GM18511 (cell line): ENCODE data around the gene ATP1A2.

ENCODE experiments used
- ATAC-seq: cut with Tn5 transposase; IDR thresholded peaks from one replicate; pipeline ENCODE4 v1.9.1; 2021; ENCODE audit warnings: mild to moderate bottlenecking, moderate library complexity; ENCODE audit not compliant: unreplicated experiment

ATP1A2 gene

GRCh38 chr1:160139840-160140239 is 24.3 kb downstream of the ATP1A2 start:
- ATAC-seq = no peak

- no peak for ATAC-seq
Measured at GRCh38 chr1:160143695-160144094, 28.1 kb downstream of the ATP1A2 start.

- no peak for ATAC-seq
Measured at GRCh38 chr1:160144921-160145320, 29.4 kb downstream of the ATP1A2 start.

GRCh38 chr1:160146107-160146506 is 30.5 kb downstream of the ATP1A2 start:
- ATAC-seq = no peak

- ATAC-seq = no peak
Measured at GRCh38 chr1:160148121-160148520, 32.6 kb downstream of the ATP1A2 start.

- ATAC-seq = no peak
Measured at GRCh38 chr1:160149233-160149632, 33.7 kb downstream of the ATP1A2 start.

GRCh38 chr1:160149716-160150115 is 34.2 kb downstream of the ATP1A2 start:
- ATAC-seq = no peak

GRCh38 chr1:160151303-160151702 is 35.7 kb downstream of the ATP1A2 start, which contains the start of gene ATP1A4:
Gene ATP1A4, plus strand, starts transcription at chr1:160151603. Its CDS starts 438 bp downstream, at chr1:160152041.
- ATAC-seq = no peak

GRCh38 chr1:160154790-160155189 is 39.2 kb downstream of the ATP1A2 start:
- no peak for ATAC-seq

- ATAC-seq = no peak
Measured at GRCh38 chr1:160156361-160156760, 40.8 kb downstream of the ATP1A2 start.

GRCh38 chr1:160157174-160157573 is 41.6 kb downstream of the ATP1A2 start:
- no peak for ATAC-seq

GRCh38 chr1:160158031-160158430 is 42.5 kb downstream of the ATP1A2 start:
- ATAC-seq = no peak

GRCh38 chr1:160158534-160158933 is 43.0 kb downstream of the ATP1A2 start:
- no peak for ATAC-seq

GRCh38 chr1:160159846-160160245 is 44.3 kb downstream of the ATP1A2 start:
- ATAC-seq = no peak

GRCh38 chr1:160161965-160162705 is 46.6 kb downstream of the ATP1A2 start:
- ATAC-seq = no peak

GRCh38 chr1:160162931-160163330 is 47.4 kb downstream of the ATP1A2 start:
- ATAC-seq = no peak

- no peak for ATAC-seq
Measured at GRCh38 chr1:160163615-160164014, 48.1 kb downstream of the ATP1A2 start.

- no peak for ATAC-seq
Measured at GRCh38 chr1:160164121-160164520, 48.6 kb downstream of the ATP1A2 start.

GRCh38 chr1:160166166-160166868 is 50.8 kb downstream of the ATP1A2 start:
- no peak for ATAC-seq

- no peak for ATAC-seq
Measured at GRCh38 chr1:160167056-160167455, 51.5 kb downstream of the ATP1A2 start.

- no peak for ATAC-seq
Measured at GRCh38 chr1:160167580-160167979, 52.0 kb downstream of the ATP1A2 start.

- no peak for ATAC-seq
Measured at GRCh38 chr1:160168016-160168415, 52.5 kb downstream of the ATP1A2 start.
